Pulmonary artery endothelial cell (primary cell): ENCODE measurements around the gene RACK1. TPM values are rescaled to one million over a fixed set of nuclear protein-coding genes. Genes with fewer than 3 reads are reported as not detected.
"Not testable (repeated sequence)": the region's sequence is repeated elsewhere in the genome, so short reads cannot be mapped to it uniquely, and the experiment has no call there.

ENCODE experiments used
- DNase-seq: peaks from one replicate; pipeline ENCODE4 v3.0.0-alpha.2; 2011; ENCODE audit warnings: low read depth, low spot score
- total RNA-seq: library from RNA; depleted of rRNA; stranded (reverse); fragments of >200 nt; gene quantifications from 2 replicates; pipeline ENCODE4 v1.2.3, GENCODE V29; 2014

Gene RACK1
- total RNA-seq, 1 donor from 2014 or later, result 8,367 TPM

DNA sequence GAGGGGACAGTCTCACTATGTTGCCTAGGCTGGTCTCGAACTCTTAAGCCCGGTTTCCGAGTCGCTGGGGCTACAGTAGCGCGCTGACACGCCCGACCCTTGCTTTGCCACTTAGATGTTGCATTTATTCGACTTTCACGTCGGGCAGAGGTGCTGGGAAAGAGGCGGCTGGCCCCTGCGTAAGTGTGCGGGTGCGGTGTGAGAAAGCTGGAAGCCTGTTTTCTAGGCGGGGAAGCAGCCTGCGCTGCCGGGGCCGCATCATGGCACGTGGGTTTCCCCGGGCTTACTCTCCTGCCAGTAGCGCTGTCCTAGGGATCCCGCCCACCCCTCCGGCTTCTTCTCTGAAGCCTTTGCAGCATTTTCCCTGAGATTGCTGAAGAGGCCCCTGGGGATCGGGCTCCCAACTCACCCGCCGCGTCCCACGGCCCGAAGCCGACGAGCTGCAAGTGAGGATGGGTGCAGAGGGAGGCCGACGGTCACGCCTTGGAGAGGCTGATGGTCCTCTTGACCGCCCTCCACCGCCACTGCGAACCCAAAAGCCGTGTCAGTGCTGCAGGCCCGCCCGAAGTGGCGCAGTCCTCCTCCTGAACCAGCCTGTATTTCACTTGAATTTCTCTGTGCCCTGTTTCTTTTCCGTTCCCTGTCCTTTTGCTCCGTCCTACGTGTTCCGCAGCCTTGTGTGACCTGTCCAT is 26.4 kb downstream of the RACK1 start:
- no peak for DNase-seq

GRCh38 chr5:181215997-181216989 is 27.4 kb downstream of the RACK1 start:
- DNase-seq, result no peak

DNA sequence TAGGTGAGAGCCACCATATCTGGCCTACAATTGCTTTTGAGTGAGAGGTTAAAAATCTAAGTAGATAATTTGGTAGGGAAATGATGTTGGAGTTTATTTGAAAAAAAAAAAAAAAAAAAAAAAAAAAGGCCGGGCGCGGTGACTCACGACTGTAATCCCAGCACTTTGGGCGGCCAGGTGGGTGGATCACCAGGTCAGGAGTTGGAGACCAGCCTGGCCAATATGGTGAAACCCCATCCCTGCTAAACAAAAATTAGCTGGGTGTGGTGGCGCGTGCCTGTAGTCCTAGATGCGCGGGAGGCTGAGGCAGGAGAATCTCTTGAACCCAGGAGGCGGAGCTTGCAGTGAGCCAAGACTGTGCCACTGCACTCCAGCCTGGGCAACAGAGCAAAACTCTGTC is 29.5 kb downstream of the RACK1 start:
- not testable (repeated sequence) for DNase-seq

GRCh38 chr5:181212934-181213333 is 30.8 kb downstream of the RACK1 start:
- no peak for DNase-seq

- DNase-seq, result no peak
These were observed 31.6 kb downstream of the RACK1 start for GRCh38 chr5:181212080-181212479.

DNA sequence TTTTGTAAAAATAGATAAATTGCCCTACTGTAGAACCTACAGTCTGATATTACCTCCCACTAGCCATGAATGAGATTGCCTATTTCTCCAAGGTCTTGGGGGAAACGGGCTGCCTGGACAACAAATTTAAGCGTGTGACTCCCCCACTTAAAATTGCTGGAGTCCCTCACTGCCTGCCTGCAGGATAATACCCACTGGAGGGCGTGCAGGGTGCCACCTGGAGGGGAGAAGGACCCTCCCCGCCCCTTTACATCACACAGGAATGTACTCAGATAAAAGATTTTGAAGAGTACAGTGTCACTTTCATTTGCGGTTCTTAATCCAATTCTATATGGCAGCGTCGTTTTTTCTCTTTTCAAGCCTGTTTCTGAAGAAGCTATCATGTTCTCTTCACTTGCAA is 32.5 kb downstream of the RACK1 start:
- no peak for DNase-seq

GRCh38 chr5:181210698-181211097 is 33.0 kb downstream of the RACK1 start:
- DNase-seq, result not testable (repeated sequence)

- DNase-seq, result not testable (repeated sequence)
These were observed 33.6 kb downstream of the RACK1 start for GRCh38 chr5:181210148-181210547.

DNA sequence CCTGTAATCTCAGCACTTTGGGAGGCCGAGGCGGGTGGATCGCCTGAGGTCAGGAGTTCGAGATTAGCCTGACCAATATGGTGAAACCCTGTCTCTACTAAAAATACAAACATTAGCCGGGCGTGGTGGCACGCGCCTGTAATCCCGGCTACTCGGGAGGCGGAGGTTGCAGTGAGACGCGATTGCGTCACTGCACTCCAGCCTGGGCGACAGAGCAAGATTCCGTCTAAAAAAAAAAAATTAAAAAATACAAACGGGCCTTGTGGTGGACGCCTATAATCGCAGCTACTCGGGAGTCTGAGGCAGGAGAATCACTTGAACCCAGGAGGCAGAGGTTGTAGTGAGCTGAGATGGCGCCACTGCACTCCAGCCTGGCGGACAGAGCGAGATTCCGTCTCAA is 34.7 kb downstream of the RACK1 start:
- DNase-seq, result not testable (repeated sequence)

DNA sequence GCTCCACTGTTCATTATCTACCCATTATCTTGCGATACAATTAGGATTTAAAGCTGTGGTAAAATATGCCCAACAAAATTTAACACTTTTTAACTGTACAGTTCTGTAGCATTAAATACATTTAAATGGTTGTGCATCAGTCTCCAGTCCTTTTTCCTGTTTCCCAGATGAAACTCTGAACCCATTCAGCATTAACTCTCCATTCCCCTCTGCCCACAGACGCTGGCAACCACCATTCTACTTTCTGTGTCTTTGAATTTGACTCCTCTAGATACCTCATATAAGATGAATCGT is 35.8 kb downstream of the RACK1 start:
- DNase-seq, result no peak

DNA sequence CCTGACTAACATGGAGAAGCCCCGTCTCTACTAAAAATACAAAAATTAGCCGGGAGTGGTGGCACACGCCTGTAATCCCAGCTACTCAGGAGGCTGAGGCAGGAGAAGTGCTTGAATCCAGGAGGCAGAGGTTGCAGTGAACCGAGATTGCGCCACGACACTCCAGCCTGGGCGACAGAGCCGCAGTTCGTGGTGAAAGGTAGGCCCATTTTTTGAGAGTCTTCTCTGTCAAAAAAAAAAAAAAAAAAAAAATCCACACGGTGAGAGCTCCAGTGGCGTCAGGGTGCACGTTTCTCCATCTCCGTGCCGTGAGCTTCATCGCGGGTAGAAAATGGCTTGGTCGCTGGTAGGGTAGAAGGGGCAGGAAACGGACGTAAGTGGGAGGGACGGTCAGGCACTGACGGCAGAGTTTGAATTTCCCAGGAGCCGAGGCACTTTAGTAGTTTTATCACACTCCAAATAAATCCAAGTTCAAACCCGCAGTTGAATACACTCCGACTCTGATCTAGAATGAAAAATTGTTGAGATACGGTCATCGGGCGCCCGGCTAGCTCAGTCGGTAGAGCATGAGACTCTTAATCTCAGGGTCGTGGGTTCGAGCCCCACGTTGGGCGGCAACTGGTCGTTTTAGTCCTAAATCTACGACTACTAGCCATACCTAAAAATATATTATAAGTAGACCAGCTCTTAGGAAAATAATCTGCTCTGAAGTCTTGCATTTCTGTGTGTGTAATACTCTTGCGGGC is 36.3 kb downstream of the RACK1 start:
- no peak for DNase-seq

DNA sequence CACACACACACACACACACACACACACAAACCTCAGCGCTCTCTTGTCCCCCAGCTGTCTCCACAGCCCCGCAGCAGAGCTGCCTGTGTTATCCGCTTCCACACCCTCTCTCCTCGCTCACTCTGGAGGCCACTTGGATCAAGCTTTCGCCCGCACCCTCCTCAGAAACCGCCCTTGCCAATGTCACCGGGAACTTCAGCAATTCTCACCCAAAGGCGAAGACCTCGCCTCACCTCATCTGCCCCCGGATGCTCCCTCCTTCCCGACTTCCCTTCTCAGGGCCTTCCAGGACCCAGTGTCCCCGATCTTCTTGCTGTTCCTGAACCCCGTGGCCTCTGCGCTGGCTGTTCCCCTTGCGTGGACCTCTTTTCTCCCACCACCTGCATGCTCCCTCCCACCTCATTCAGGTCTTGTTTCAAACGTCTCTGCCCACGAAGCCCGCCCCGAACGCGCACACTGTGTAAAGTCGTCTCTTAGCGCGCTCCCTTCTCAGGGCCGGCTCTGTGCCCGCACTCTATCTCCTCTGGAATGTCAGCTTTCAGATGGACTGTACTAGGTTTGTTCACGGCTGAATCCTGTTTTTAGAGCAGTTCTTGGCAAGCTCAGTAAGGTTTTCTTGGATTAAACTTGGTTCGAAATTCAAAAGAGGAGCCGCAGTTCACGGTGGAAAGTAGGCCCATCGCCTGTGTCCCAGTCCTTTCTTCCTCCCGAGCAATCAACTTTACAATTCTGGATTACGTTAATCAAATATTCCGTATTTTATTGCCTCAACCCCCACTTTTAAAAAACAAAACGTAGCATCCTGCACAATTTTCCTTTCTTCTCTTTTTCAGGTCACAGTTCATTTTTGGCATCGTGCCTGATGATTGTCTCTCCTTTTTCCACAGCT is 37.7 kb downstream of the RACK1 start:
- no peak for DNase-seq

- no peak for DNase-seq
These were observed 38.6 kb downstream of the RACK1 start, which contains the start of gene TRIM7 for GRCh38 chr5:181204826-181205760. TRIM7 (minus strand) TSS chr5:181205196; CDS start chr5:181205110, 86 bp downstream.

- DNase-seq, result no peak
These were observed 39.4 kb downstream of the RACK1 start for GRCh38 chr5:181204113-181204825.

- DNase-seq, result no peak
These were observed 40.0 kb downstream of the RACK1 start for GRCh38 chr5:181203777-181204112.

DNA sequence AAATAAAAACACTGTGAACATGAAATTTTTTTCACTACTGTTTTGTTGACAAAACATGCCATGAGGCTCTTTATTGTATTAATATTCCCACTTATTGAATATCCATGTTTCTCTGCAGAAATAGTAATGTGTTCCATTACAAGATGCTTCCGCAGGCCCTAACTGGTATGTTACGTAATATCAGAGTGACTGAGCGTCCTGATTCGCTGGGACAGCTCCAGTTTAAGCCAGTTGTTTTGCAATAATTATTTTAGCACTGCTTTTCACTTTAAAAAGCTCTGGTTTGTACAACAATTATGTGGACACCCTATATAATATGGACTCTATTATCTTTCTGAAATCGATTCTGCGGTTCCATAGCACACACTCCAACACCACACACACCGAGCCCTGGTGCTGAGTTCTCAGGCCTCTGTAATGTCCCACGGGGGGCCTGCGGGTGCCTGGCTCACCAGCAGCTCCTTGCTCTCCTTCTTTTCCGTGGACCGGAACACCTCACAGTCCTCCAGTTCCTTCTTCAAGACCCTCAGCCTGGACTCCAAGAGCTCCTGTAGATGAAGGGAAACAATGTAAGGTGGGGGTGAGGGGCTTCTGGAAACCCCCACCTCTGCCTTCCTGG is 40.5 kb downstream of the RACK1 start:
- DNase-seq, result no peak

DNA sequence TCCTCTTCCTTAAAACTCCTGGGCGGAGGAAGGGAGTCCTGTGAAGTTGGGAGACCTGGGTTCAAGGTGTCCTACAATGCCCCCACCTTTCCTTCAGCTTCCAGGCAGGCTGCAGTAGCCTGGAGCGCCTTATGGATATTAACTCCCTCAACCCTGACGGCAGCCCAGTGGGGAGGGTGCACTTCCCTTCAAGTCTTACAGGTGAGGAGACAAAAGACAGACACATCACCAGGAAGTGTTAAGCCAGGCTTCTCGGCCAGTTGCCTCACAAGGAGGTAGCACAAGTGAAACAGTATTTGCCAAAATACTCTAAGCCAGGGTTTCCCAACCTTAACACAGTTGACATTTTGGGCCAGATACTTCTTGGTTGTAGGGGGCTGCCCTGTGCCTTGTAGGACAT is 42.9 kb downstream of the RACK1 start:
- DNase-seq, result no peak

- DNase-seq, result no peak
These were observed 43.6 kb downstream of the RACK1 start for GRCh38 chr5:181199881-181200638.
